Measurements from ENCODE around the gene SH3BP5.

DNA sequence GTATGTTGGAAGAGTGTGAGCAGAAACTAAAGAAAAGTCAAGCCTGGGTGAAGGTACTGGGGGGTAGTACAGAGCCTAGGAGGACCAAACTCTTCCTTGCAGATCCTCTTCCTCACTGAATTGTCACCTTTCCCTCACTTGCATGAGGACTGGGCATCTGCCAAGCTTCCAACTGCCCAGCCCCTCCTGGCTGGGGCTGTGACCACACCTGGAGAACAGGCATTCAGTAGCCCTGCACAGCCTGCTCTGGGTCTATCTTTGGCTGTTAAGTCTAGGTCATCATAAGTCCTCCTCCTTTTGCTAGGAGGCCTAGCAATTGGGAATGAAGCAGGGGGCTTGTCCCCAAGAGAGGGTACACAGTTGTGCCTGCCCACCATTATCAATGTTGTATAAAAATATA, 71.1 kb downstream of the SH3BP5 start:
- no peak for TF ChIP-seq EZH2 (IDR thresholded peaks at IDR 0.05; ENCODE audit: borderline replicate concordance)
- TF ChIP-seq, protein P1, sequence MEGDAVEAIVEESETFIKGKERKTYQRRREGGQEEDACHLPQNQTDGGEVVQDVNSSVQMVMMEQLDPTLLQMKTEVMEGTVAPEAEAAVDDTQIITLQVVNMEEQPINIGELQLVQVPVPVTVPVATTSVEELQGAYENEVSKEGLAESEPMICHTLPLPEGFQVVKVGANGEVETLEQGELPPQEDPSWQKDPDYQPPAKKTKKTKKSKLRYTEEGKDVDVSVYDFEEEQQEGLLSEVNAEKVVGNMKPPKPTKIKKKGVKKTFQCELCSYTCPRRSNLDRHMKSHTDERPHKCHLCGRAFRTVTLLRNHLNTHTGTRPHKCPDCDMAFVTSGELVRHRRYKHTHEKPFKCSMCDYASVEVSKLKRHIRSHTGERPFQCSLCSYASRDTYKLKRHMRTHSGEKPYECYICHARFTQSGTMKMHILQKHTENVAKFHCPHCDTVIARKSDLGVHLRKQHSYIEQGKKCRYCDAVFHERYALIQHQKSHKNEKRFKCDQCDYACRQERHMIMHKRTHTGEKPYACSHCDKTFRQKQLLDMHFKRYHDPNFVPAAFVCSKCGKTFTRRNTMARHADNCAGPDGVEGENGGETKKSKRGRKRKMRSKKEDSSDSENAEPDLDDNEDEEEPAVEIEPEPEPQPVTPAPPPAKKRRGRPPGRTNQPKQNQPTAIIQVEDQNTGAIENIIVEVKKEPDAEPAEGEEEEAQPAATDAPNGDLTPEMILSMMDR (IDR thresholded peaks at IDR 0.05; ENCODE audit: poor library complexity): no peak

Data from hepatocyte (in vitro differentiated cells).